ES-I3 (cell line): ENCODE data around the gene DIAPH3.

Experiments
- H3K36me3 ChIP-seq: 2 replicates; pipeline ENCODE4 v1.6.1; 2013; ENCODE audit warnings: mild to moderate bottlenecking, low read length, control low read depth, moderate library complexity; ENCODE audit not compliant: insufficient read depth
- H3K4me1 ChIP-seq: 2 replicates; pipeline ENCODE4 v1.6.1; 2013; ENCODE audit warnings: mild to moderate bottlenecking, control low read depth, low read length; ENCODE audit not compliant: insufficient read depth
- H3K9ac ChIP-seq: 2 replicates; pipeline ENCODE4 v1.6.1; 2013; ENCODE audit warnings: low read depth, mild to moderate bottlenecking, low read length, moderate library complexity
- H3K9me3 ChIP-seq: 2 replicates; pipeline ENCODE4 v1.6.1; 2013; ENCODE audit warnings: mild to moderate bottlenecking, low read length, moderate library complexity; ENCODE audit not compliant: control insufficient read depth, insufficient read depth

DIAPH3 gene

DNA sequence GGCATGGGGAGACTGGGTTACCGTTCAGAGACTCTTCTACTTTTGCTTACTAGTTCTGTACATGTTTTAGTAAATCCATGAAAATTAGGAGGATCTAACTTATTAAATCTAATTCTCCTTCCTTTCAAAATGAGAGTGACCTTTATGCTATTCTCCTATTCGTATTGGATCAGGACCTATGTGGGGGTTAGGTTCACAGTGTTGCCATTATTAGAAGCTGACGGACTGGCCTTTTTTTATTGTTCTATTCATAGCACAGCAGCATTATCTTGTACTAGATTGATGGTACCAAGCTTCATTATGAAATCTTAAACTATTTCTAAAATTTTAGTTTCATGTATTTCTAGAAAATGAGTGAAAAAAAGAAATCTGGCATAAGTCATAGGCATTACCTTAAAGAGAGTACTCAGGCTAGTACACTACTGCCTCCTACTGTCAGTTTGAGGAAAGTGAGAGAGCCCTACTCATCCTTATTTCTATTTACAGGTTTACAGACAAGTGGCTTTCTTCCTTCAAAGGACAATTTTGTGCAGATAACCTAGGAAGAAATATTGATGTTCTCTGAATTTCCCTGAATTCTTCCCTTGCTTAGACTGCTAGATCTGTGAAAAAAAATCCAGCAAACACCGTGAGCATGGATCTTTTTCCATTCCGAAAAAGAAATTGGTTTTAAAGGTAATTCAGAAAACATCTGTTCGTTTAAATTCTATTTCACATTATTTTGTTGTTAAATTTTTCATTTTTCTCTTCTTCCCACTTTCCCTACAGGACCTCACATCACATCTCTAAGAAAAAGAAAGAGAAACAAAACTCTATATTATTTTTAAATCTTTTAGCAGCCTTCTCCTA is 485.5 kb downstream of the DIAPH3 start:
- Histone ChIP-seq H3K9ac (no peak overlapping the region), H3K4me1 (peaks cover 8% of the 10 kb centered on the region; the same call in 1 of the 2 replicates), H3K9me3 (no peaks in the 10 kb centered on the region)

DNA sequence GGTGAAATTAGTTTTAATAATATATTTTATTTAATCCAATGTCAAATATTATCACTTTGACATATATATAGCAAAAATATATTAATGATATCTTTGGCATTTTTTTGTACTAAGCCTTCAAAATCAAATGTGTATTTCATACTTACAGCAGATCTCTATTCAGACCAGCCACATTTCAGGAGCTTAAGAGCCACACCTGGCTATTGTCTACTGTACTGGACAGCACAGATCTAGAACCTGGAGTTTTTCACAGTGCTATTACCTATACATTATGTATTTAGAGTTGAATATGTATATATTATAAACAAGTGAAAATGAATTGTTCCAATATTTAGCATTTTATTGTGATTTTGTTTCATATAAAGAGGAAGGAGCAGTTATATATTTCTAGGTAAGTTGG is 486.3 kb downstream of the DIAPH3 start:
- Histone ChIP-seq H3K9me3 (no peaks in the 10 kb centered on the region), H3K4me1 (peaks cover 8% of the 10 kb centered on the region; the same call in 1 of the 2 replicates), H3K36me3 (no peaks in the 10 kb centered on the region), H3K9ac (no peak overlapping the region)

More for the DNA sequence above, 485.5 kb downstream of the DIAPH3 start:
- no peaks in the 10 kb centered on the region for H3K36me3 ChIP-seq

DNA sequence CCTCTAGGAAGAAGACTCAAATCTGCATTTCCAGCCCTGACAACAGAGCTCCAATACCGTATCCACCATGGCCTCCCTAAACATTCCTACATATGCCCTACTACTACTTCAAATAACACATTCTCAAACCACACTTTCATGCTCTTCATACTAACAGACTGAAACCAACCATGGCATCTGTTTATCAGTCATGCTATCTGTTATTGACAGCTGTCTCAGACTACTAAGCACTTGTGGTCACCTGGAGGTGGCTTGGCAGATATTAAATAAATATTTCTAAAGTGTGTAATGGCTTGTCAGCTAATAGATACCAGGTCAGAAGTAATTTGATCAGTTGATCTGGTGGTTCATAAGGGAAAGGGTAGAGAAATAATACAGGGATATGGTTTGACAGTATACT is 489.1 kb downstream of the DIAPH3 start:
- Histone ChIP-seq H3K9me3 (no peaks in the 10 kb centered on the region), H3K9ac (no peak overlapping the region), H3K36me3 (no peaks in the 10 kb centered on the region), H3K4me1 (peaks cover 8% of the 10 kb centered on the region; the same call in 1 of the 2 replicates)

DNA sequence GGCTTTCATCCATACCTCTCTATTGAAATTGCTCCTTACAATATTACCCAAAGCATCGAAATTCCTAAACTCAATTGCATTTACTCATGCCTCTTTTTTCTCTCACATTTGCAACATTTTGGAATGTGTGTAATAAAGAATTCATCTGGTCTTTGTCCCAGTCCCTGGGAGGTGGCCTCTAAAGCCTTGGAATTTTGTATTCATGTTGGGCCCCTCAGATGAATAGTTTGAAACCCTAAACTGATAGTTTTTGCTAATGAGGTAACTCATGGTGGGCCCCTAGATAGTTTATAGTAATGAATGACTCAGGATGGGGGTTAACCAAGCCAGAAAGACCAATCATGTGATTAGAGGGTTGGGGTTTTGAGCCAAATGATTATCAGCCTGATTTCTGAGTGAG is 490.4 kb downstream of the DIAPH3 start:
- H3K36me3 ChIP-seq = no peaks in the 10 kb centered on the region
- H3K4me1 ChIP-seq = peaks cover 8% of the 10 kb centered on the region; the same call in 1 of the 2 replicates
- no peak overlapping the region for H3K9ac ChIP-seq
- H3K9me3 ChIP-seq = no peaks in the 10 kb centered on the region

DNA sequence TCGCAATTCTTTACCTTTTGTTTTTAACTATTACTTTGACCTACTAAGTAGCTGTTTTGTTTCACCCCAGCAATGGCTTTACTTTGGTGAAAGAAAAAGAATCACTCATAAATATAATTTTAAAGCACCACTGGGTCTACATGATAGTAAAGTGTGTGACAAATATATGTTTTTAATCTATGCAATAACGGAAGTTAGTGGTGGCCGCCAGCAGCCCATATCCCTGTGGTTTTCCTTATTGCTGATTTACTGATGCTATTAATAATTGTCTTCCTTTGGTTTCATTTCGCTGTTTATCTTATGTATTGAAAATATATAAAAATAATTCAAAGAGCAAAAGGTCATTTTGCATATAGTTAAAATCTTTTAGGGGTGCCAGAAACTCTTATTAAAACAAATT is 491.3 kb downstream of the DIAPH3 start:
- Histone ChIP-seq H3K4me1 (peaks cover 8% of the 10 kb centered on the region; the same call in 1 of the 2 replicates), H3K9ac (no peak overlapping the region), H3K36me3 (no peaks in the 10 kb centered on the region), H3K9me3 (no peaks in the 10 kb centered on the region)

DNA sequence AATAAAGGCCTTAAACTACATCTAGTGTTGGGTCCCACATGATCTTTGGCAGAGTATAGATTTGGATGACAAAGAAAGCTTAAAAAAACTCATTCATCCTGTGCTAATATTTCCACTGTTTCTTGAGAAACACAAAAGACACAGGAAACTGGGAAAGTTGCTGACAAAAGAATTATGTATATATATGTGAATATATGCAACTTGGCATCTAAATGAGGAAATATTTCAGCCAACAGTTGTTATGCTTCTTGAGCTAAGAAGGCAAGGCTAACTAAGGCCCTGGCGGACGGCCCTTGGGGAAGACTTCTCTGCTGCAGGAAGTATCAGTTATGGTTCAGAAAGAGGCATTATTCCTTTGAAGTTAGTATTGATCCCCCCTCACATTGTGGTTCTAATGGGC is 491.8 kb downstream of the DIAPH3 start:
- Histone ChIP-seq H3K36me3 (no peaks in the 10 kb centered on the region), H3K9me3 (no peaks in the 10 kb centered on the region), H3K4me1 (peaks cover 8% of the 10 kb centered on the region; the same call in 1 of the 2 replicates), H3K9ac (no peak overlapping the region)

DNA sequence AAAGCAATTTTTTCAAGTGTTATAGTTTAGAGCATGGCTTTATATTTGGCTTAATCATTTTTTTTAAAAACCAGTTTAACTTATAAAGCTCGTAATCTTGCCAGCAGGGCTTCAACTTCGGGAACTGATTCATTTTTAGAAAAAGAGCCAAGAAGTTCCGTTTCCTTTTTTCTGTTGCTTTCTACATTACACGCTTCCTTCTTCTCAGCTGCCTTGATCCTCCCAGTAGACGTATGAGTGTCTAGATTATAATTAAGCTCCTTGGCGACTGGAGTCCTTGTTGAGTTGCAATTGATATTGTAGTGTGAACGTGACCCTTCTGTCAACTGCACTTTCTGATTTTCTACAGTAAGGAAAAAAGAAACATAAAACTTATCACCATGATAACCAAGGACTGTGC is 497.2 kb downstream of the DIAPH3 start:
- Histone ChIP-seq H3K9ac (no peak overlapping the region), H3K9me3 (no peaks in the 10 kb centered on the region), H3K36me3 (no peaks in the 10 kb centered on the region), H3K4me1 (peaks cover 6% of the 10 kb centered on the region; the same call in 1 of the 2 replicates)

DNA sequence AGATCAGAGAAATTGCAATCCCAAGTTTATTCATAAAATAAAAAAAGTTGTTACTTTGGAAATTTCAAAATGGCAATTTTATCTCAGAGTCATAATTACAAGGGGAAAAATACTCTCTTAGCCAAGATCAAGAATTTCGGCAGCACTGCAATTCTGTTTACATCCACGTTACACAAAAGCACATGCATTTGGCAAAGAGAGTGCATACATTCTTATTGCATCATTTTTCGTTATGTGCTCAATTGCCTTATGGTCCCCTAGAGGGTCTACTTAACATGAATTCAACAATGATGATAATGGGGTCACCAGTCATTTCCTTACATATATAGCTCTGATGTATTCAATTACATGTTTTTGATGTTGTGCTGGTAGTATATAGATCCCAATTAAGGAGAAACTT is 498.0 kb downstream of the DIAPH3 start:
- H3K4me1 ChIP-seq = peaks cover 6% of the 10 kb centered on the region; the same call in 1 of the 2 replicates
- H3K9me3 ChIP-seq = no peaks in the 10 kb centered on the region
- no peaks in the 10 kb centered on the region for H3K36me3 ChIP-seq
- no peak overlapping the region for H3K9ac ChIP-seq

DNA sequence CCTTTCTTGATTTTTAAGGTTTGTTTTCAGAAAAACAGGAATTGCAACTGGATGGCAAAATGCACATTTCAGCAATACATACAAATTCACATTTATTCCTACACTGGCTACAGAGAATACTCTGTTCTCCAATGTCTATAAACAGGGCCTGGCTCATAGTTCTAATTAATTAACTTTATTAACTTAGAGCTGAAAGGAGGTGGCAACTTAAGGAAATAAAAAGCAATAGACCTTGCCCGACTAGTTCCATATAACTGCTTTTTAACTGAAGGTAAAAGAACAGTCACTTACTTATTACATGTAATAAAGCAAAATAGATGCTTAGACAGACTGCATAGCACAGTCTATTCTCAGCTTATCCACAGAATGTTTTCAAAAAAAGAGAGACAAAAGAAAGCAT is 498.5 kb downstream of the DIAPH3 start:
- no peak overlapping the region for H3K9ac ChIP-seq
- H3K4me1 ChIP-seq = peaks cover 6% of the 10 kb centered on the region; the same call in 1 of the 2 replicates
- H3K36me3 ChIP-seq = no peaks in the 10 kb centered on the region
- no peaks in the 10 kb centered on the region for H3K9me3 ChIP-seq

DNA sequence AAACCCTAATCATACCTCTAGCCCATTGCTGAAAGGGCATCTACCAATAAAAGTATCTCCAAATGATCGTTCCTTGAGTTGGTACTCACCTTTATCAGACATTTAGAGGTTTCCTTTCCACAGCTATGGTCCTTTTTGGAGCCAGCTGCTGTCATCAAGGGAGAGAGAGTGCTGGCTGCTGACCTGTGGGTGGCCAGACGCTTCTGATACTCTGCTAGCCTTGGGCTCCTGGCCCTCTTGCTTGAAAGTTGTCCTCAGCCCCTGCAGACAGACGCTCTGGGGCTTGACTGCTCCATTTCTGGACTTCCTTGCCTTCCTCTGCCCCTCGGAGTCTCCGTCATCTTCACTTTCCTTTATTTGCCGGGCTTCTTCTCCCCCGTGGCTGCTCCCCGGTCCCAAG is 499.1 kb downstream of the DIAPH3 start:
- no peak overlapping the region for H3K9ac ChIP-seq
- peaks cover 6% of the 10 kb centered on the region; the same call in 1 of the 2 replicates for H3K4me1 ChIP-seq
- no peaks in the 10 kb centered on the region for H3K9me3 ChIP-seq
- no peaks in the 10 kb centered on the region for H3K36me3 ChIP-seq

DNA sequence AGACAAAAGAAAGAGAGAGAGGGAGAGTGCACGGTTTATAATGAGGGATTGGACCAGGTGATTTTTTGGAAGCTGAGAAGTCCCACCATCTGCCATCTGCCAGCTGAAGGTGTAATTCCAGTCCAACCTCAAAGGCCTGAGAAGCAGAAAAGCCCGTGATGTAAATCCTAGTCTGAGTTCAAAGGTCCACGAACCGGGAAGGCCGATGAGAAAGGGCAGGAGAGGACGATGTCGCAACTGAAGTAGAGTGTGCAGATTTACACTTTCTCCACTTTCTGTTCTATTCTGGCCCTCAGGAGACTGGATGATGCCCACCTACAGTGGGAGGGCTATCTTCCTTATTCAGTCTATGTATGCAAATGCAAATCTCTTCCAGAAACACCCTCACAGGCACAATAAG is 500.0 kb downstream of the DIAPH3 start:
- Histone ChIP-seq H3K9me3 (no peaks in the 10 kb centered on the region), H3K4me1 (peaks cover 6% of the 10 kb centered on the region; the same call in 1 of the 2 replicates), H3K9ac (no peak overlapping the region), H3K36me3 (no peaks in the 10 kb centered on the region)

DNA sequence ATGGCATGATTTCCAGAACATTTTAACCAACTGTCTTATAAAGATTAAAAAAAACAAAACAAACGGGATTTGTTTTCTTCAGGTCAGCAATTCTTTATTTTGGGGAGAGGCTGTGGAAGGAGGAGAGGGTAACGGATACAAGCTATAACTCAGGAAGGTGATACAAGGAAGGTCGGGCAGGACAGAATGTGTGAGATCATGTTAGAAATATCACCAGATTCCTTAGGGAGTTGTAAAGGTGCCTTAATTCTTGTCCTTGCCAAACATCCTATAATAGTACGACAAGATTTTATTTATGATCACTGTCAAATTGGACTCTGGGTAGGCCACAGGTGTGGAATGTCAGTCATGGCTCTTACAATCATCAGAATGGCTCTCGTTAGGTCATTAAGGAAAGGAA is 503.1 kb downstream of the DIAPH3 start:
- Histone ChIP-seq H3K9ac (no peak overlapping the region), H3K9me3 (no peaks in the 10 kb centered on the region), H3K4me1 (peaks cover 6% of the 10 kb centered on the region; the same call in 1 of the 2 replicates), H3K36me3 (no peaks in the 10 kb centered on the region)

DNA sequence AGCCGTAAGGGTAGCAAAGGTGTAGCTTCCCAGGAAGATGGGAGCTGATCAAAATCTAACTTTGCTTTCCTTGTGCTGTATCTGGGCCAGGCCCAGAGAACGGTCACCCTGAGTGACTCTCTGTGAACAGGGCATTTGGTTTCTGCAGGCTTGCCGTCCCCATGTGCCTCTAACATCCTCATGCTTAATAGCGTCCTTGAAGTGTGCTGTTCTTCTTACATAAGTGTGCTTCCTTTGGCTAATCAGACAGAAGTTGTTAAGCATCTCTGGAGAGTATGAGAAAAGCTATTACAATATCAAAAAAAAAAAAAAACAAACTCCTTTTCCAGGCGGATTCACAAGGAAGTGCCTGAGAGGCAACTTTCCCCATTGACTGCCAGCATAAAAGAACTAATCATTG is 503.7 kb downstream of the DIAPH3 start:
- no peak overlapping the region for H3K9ac ChIP-seq

DNA sequence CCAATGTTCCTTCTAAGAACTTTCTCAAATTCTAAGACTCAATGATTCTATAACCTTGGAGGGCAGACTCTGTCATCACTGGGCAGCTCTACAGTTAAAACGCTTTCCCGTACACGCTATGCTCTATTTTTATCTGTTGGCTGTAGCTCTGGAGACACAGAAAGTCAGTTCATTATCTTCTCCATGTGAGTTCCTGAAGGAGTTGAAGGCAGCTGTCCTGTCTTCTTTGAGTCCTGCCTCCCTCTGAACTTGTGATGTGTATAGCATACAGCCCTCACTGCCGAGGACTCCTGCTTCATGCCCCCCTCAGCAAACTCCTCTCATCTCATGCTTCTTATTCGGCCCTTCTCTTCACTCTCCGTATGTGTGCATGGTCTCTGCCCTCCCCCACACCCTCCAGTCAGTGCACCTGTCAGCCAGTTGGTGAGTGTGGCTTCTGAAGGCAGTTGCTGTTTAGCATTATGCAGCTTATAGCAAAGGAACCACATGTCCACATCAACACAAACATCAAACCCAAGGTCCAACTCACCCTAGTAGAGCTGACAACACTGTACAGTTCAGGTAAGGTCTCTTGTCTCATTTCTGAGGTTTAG is 504.9 kb downstream of the DIAPH3 start:
- Histone ChIP-seq H3K4me1 (no peaks in the 10 kb centered on the region), H3K9ac (no peak overlapping the region), H3K9me3 (no peaks in the 10 kb centered on the region), H3K36me3 (no peaks in the 10 kb centered on the region)

More for the DNA sequence above, 503.7 kb downstream of the DIAPH3 start:
- Histone ChIP-seq H3K9me3 (no peaks in the 10 kb centered on the region), H3K36me3 (no peaks in the 10 kb centered on the region), H3K4me1 (peaks cover 2% of the 10 kb centered on the region; the same call in 1 of the 2 replicates)
